Calu3 (cell line): Measurements from ENCODE around the gene TMC5. TPM values are rescaled to one million over a fixed set of nuclear protein-coding genes. Genes with fewer than 3 reads are reported as not detected.

Source experiments
- BruUV-seq: library from RNA; stranded (reverse); fragments of 400-500 nt; replicated peaks from 2 replicates; lab custom pipeline; 2021; lab: Mats Ljungman, UMichigan
- CTCF ChIA-PET: fragments of 300-600 bp; sonication (Branson Sonifier 250); formaldehyde crosslinking; loops from one replicate; lab custom pipeline; 2022; ENCODE audit warnings: antibody characterized with exemption; lab: Charles Lee
- DNase-seq: peaks from one replicate; pipeline ENCODE4 v3.0.0; 2022
- H3K27ac Mint-ChIP-seq: one replicate; pipeline ENCODE4 v1.8.0; 2022; ENCODE audit warnings: mixed read lengths; ENCODE audit not compliant: unreplicated experiment
- H3K27me3 Mint-ChIP-seq: one replicate; pipeline ENCODE4 v1.8.0; 2022; ENCODE audit warnings: mixed read lengths; ENCODE audit not compliant: unreplicated experiment
- H3K36me3 Mint-ChIP-seq: one replicate; pipeline ENCODE4 v1.8.0; 2022; ENCODE audit warnings: mild to moderate bottlenecking, moderate library complexity, mixed read lengths; ENCODE audit not compliant: insufficient read depth, unreplicated experiment
- H3K4me1 Mint-ChIP-seq: one replicate; pipeline ENCODE4 v1.8.0; 2022; ENCODE audit warnings: mild to moderate bottlenecking, low read depth, mixed read lengths; ENCODE audit not compliant: unreplicated experiment
- H3K4me3 Mint-ChIP-seq: one replicate; pipeline ENCODE4 v1.8.0; 2022; ENCODE audit warnings: mild to moderate bottlenecking, low read depth, moderate library complexity, mixed read lengths; ENCODE audit not compliant: unreplicated experiment
- H3K9me3 Mint-ChIP-seq: one replicate; pipeline ENCODE4 v1.8.0; 2022; ENCODE audit warnings: low read depth, mixed read lengths; ENCODE audit not compliant: unreplicated experiment
- CTCF ChIP-seq: fragments of 200-600 bp; IDR thresholded peaks from one replicate; pipeline ENCODE4 v1.8.0; 2022; ENCODE audit warnings: antibody characterized with exemption; ENCODE audit not compliant: unreplicated experiment
- intact Hi-C: fragments of 100-400 bp; cut with micrococcal nuclease; formaldehyde crosslinking; loops from one replicate; pipeline ENCODE4 v1.10.0; 2022; ENCODE audit not compliant: unreplicated experiment
- total RNA-seq: library from RNA; stranded (reverse); gene quantifications from 2 replicates; pipeline ENCODE4 v1.2.3, GENCODE V29; 2022

The TMC5 gene
- total RNA-seq, 1 experiment from 2014 or later = 117 TPM

DNA sequence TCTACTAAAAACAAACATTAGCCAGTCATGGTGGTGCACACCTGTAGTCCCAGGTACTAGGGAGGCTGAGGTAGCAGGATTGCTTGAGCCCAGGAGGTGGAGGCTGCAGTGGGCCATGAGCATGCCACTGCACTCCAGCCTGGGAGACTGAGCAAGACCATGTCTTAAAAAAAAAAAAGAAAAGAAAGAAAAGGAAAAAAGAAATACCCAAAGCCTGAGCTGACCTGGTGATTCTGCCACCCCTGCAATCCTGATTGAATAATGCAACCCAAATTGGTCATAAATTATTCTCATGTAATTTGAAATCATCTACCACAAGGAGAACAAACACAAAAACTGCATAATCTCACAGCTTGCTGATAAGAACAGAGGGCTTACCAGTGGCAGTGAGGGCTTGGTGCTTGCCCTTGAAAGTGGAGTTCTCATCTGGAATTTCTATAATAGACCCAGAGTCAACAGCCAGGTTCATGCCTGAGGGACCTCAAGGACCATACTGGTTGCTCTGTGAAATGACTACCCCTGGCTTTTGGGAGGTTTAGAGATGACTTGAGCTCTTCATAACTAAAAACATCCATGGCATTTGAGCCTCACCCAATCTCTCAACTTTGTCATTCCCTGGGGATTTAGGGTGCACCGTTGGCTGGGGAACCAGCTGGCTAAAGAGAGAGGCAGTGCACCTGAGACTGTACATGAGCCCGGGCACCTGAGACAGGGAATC lies 35.4 kb upstream of the TMC5 start:
- peak; percentile 29 for DNase-seq
- no TSS peak for BruUV-seq
- H3K4me1 Mint-ChIP-seq = peaks cover 55% of the 10 kb centered on the region
- peak overlapping the region; percentile 5 for H3K27ac Mint-ChIP-seq
- H3K36me3 Mint-ChIP-seq = peaks cover 10% of the 10 kb centered on the region
- H3K4me3 Mint-ChIP-seq = peak overlapping the region; percentile 2
- H3K9me3 Mint-ChIP-seq = no peaks in the 10 kb centered on the region
- H3K27me3 Mint-ChIP-seq = no peaks in the 10 kb centered on the region
- intact Hi-C loops = loop anchor here (1.0 to 2.0 kb wide), 2 partner anchors 37 to 50 kb away; no protein-coding TSS in a partner anchor
- no peak for TF ChIP-seq CTCF
- CTCF ChIA-PET = interaction anchor here (0.6 to 2.5 kb wide), 12 partner anchors 11 to 297 kb away, joined by 3 to 14 read pairs (median 5); partner anchors contain the start of gene TMC5

- Mint-ChIP-seq H3K27ac (peak overlapping the region; percentile 5), H3K27me3 (no peaks in the 10 kb centered on the region), H3K36me3 (peaks cover 10% of the 10 kb centered on the region), H3K4me3 (peak overlapping the region; percentile 2), H3K9me3 (no peaks in the 10 kb centered on the region), H3K4me1 (peaks cover 55% of the 10 kb centered on the region)
- no peak for TF ChIP-seq CTCF
- intact Hi-C loops = loop anchor here (1.0 to 2.0 kb wide), 2 partner anchors 36 to 49 kb away; no protein-coding TSS in a partner anchor
- DNase-seq = peak; percentile 69
- CTCF ChIA-PET = interaction anchor here (0.9 to 2.5 kb wide), 10 partner anchors 10 to 297 kb away, joined by 3 to 14 read pairs (median 5); no protein-coding TSS in a partner anchor
- no TSS peak for BruUV-seq
Measured at GRCh38 chr16:19382887-19383816, 34.5 kb upstream of the TMC5 start.

GRCh38 chr16:19384656-19385055 lies 33.0 kb upstream of the TMC5 start:
- DNase-seq = peak; percentile 85
- H3K9me3 Mint-ChIP-seq = peaks cover 2% of the 10 kb centered on the region
- CTCF ChIA-PET = interaction anchor here (0.7 kb wide), 1 partner anchor 418 kb away, joined by 3 read pairs; no protein-coding TSS in a partner anchor
- TF ChIP-seq CTCF = no peak
- H3K27ac Mint-ChIP-seq = peak overlapping the region; percentile 42
- peak overlapping the region; percentile 11 for H3K4me3 Mint-ChIP-seq
- H3K36me3 Mint-ChIP-seq = peaks cover 10% of the 10 kb centered on the region
- H3K27me3 Mint-ChIP-seq = no peaks in the 10 kb centered on the region
- H3K4me1 Mint-ChIP-seq = peaks cover 55% of the 10 kb centered on the region
- no TSS peak for BruUV-seq
- intact Hi-C loops = loop anchor here (5.0 kb wide), 1 partner anchor 98 kb away; no protein-coding TSS in a partner anchor

GRCh38 chr16:19386525-19386924 lies 31.2 kb upstream of the TMC5 start:
- H3K9me3 Mint-ChIP-seq = peaks cover 2% of the 10 kb centered on the region
- H3K27ac Mint-ChIP-seq = no peak overlapping the region
- H3K4me3 Mint-ChIP-seq = no peak overlapping the region
- CTCF ChIA-PET = no interaction called here
- intact Hi-C loops = loop anchor here (5.0 kb wide), 1 partner anchor 96 kb away; no protein-coding TSS in a partner anchor
- BruUV-seq = no TSS peak
- peaks cover 5% of the 10 kb centered on the region for H3K36me3 Mint-ChIP-seq
- DNase-seq = no peak
- no peak for TF ChIP-seq CTCF
- no peaks in the 10 kb centered on the region for H3K27me3 Mint-ChIP-seq
- H3K4me1 Mint-ChIP-seq = peaks cover 48% of the 10 kb centered on the region
